ENCODE data around the gene TUBGCP2. TPM values are rescaled to one million over a fixed set of nuclear protein-coding genes. Genes with fewer than 3 reads are reported as not detected.

The TUBGCP2 gene
- total and polyA plus RNA-seq, 2 of the 13 experiments (the other 11 are each of a cell fraction or from before 2014, with no cell fraction given) = 21.3 to 34.5 TPM

GRCh38 chr10:133357285-133358161 lies 48.9 kb upstream of the TUBGCP2 start, which contains the start of gene FUOM (continued):
- TF ChIP-seq ZBTB4 (CRISPR knock-in tag; IDR thresholded peaks at IDR 0.05; ENCODE audit: borderline replicate concordance) (no peak), ATAD3A (CRISPR knock-in tag; IDR thresholded peaks at IDR 0.05) (no peak), TFE3 (CRISPR knock-in tag; IDR thresholded peaks at IDR 0.05) (no peak), ZNF691 (CRISPR knock-in tag; IDR thresholded peaks at IDR 0.05; ENCODE audit: borderline replicate concordance, low read depth) (peak; percentile 77; the same call in 1 of the 2 replicates), HOXA9 (CRISPR knock-in tag; IDR thresholded peaks at IDR 0.05; ENCODE audit: borderline replicate concordance) (0 out of 2 replicates have a peak, but pooled peaks have one; percentile 9), GTF3A (CRISPR knock-in tag; conservative IDR thresholded peaks at IDR 0.05) (no peak), ZNF749 (CRISPR knock-in tag; IDR thresholded peaks at IDR 0.05; ENCODE audit: borderline replicate concordance) (0 out of 2 replicates have a peak, but pooled peaks have one; percentile 10), ZNF121 (CRISPR knock-in tag; IDR thresholded peaks at IDR 0.05) (no peak), ZNF609 (CRISPR knock-in tag; IDR thresholded peaks at IDR 0.05; ENCODE audit: borderline replicate concordance) (no peak), ZNF713 (CRISPR knock-in tag; IDR thresholded peaks at IDR 0.05) (no peak), DMAP1 (CRISPR knock-in tag; IDR thresholded peaks at IDR 0.05) (peak; percentile 64), NFYC (CRISPR knock-in tag; IDR thresholded peaks at IDR 0.05) (0 out of 2 replicates have a peak, but pooled peaks have one; percentile 11), GABPA (IDR thresholded peaks at IDR 0.05; ENCODE audit: low read depth, low read length) (no peak), GABPA (CRISPR knock-in tag; IDR thresholded peaks at IDR 0.05; ENCODE audit: low read depth) (peak; percentile 61; the same call in 1 of the 2 replicates)
- TF ChIP-seq, protein P1, sequence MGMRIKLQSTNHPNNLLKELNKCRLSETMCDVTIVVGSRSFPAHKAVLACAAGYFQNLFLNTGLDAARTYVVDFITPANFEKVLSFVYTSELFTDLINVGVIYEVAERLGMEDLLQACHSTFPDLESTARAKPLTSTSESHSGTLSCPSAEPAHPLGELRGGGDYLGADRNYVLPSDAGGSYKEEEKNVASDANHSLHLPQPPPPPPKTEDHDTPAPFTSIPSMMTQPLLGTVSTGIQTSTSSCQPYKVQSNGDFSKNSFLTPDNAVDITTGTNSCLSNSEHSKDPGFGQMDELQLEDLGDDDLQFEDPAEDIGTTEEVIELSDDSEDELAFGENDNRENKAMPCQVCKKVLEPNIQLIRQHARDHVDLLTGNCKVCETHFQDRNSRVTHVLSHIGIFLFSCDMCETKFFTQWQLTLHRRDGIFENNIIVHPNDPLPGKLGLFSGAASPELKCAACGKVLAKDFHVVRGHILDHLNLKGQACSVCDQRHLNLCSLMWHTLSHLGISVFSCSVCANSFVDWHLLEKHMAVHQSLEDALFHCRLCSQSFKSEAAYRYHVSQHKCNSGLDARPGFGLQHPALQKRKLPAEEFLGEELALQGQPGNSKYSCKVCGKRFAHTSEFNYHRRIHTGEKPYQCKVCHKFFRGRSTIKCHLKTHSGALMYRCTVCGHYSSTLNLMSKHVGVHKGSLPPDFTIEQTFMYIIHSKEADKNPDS (CRISPR knock-in tag; IDR thresholded peaks at IDR 0.05) = peak; percentile 40; the same call in 1 of the 2 replicates
